ENCODE data around the gene EPHA10. TPM values are rescaled to one million over a fixed set of nuclear protein-coding genes. Genes with fewer than 3 reads are reported as not detected.

Gene EPHA10
- total RNA-seq, 2 experiments from 2014 or later, result not detected

- TF ChIP-seq CTCF (IDR thresholded peaks at IDR 0.05), result no peak
- H3K27me3 Mint-ChIP-seq, result no peaks in the 10 kb centered on the region
- no peaks in the 10 kb centered on the region for H3K36me3 Mint-ChIP-seq (ENCODE audit: low read depth)
- DNase-seq, result peak in 1 of 14 experiments; percentile 48
- POLR2A ChIA-PET, result interaction anchor here (0.6 kb wide), 1 partner anchor 595 kb away, joined by 3 read pairs; no protein-coding TSS in a partner anchor
- H3K4me3 Mint-ChIP-seq, result no peak overlapping the region
- Histone ChIP-seq H3K4me1 (ENCODE audit: insufficient read depth, low read length) (no peaks in the 10 kb centered on the region), H3K4me3 (ENCODE audit: low read length) (no peak overlapping the region), H3K27ac (ENCODE audit: low read depth in 1 of 2, low read length in 2 of 2) (no peak overlapping the region), H3K9me3 (ENCODE audit: control insufficient read depth in 1 of 2, insufficient read depth in 1 of 2, low read length in 2 of 2) (no peaks in the 10 kb centered on the region), H3K36me3 (ENCODE audit: insufficient read depth, low read length) (no peaks in the 10 kb centered on the region), H3K27me3 (ENCODE audit: control insufficient read depth in 1 of 2, insufficient read depth in 2 of 2, low read length in 2 of 2) (no peaks in the 10 kb centered on the region)
- H3K27ac Mint-ChIP-seq, result no peak overlapping the region
- CTCF ChIA-PET, result no interaction called here
- H3K4me1 Mint-ChIP-seq (ENCODE audit: low read depth), result no peaks in the 10 kb centered on the region
- intact Hi-C loops (cut with DNase I, micrococcal nuclease), result loop anchor here (10.0 kb wide), 2 partner anchors 316 to 1136 kb away; partner anchors contain the start of gene UTP11 (in 1 of the 2)
- no peak for ATAC-seq (ENCODE audit: poor library complexity)
- H3K9me3 Mint-ChIP-seq, result no peaks in the 10 kb centered on the region
Observed at GRCh38 chr1:37699147-37699546, 65.8 kb downstream of the EPHA10 start.

- Mint-ChIP-seq H3K9me3 (no peaks in the 10 kb centered on the region), H3K4me1 (ENCODE audit: low read depth) (no peaks in the 10 kb centered on the region), H3K27me3 (no peaks in the 10 kb centered on the region), H3K36me3 (ENCODE audit: low read depth) (no peaks in the 10 kb centered on the region), H3K27ac (no peak overlapping the region), H3K4me3 (no peak overlapping the region)
- DNase-seq, result no peak
- Histone ChIP-seq H3K9me3 (ENCODE audit: control insufficient read depth in 1 of 2, insufficient read depth in 1 of 2, low read length in 2 of 2) (no peaks in the 10 kb centered on the region), H3K4me1 (ENCODE audit: insufficient read depth, low read length) (peaks cover 3% of the 10 kb centered on the region), H3K27ac (ENCODE audit: low read depth in 1 of 2, low read length in 2 of 2) (no peak overlapping the region), H3K36me3 (ENCODE audit: insufficient read depth, low read length) (no peaks in the 10 kb centered on the region), H3K4me3 (ENCODE audit: low read length) (no peak overlapping the region), H3K27me3 (ENCODE audit: control insufficient read depth in 1 of 2, insufficient read depth in 2 of 2, low read length in 2 of 2) (no peaks in the 10 kb centered on the region)
- ChIA-PET CTCF (no interaction called here), POLR2A (no interaction called here)
- no peak for TF ChIP-seq CTCF (IDR thresholded peaks at IDR 0.05)
- ATAC-seq (ENCODE audit: poor library complexity), result no peak
- intact Hi-C loops (cut with DNase I, micrococcal nuclease), result loop anchor here (10.0 kb wide), 2 partner anchors 317 to 1137 kb away; partner anchors contain the start of gene UTP11 (in 1 of the 2)
Observed at GRCh38 chr1:37697737-37698136, 67.2 kb downstream of the EPHA10 start.

GRCh38 chr1:37697090-37697489 is 67.8 kb downstream of the EPHA10 start:
- H3K27me3 ChIP-seq (ENCODE audit: control insufficient read depth in 1 of 2, insufficient read depth in 2 of 2, low read length in 2 of 2), result no peaks in the 10 kb centered on the region
- peaks cover 6% of the 10 kb centered on the region for H3K4me1 ChIP-seq (ENCODE audit: insufficient read depth, low read length)
- Mint-ChIP-seq H3K4me1 (ENCODE audit: low read depth) (peaks cover 4% of the 10 kb centered on the region), H3K4me3 (no peak overlapping the region), H3K36me3 (ENCODE audit: low read depth) (no peaks in the 10 kb centered on the region), H3K27me3 (no peaks in the 10 kb centered on the region), H3K9me3 (no peaks in the 10 kb centered on the region), H3K27ac (no peak overlapping the region)
- no peak overlapping the region for H3K27ac ChIP-seq (ENCODE audit: low read depth in 1 of 2, low read length in 2 of 2)
- H3K4me3 ChIP-seq (ENCODE audit: low read length), result no peak overlapping the region
- no peak for ATAC-seq (ENCODE audit: poor library complexity)
- no peaks in the 10 kb centered on the region for H3K36me3 ChIP-seq (ENCODE audit: insufficient read depth, low read length)
- no peak for TF ChIP-seq CTCF (IDR thresholded peaks at IDR 0.05)
- no peak for DNase-seq
- no peaks in the 10 kb centered on the region for H3K9me3 ChIP-seq (ENCODE audit: control insufficient read depth in 1 of 2, insufficient read depth in 1 of 2, low read length in 2 of 2)
- intact Hi-C loops (cut with DNase I, micrococcal nuclease), result loop anchor here (10.0 kb wide), 2 partner anchors 318 to 1138 kb away; partner anchors contain the start of gene UTP11 (in 1 of the 2)
- CTCF ChIA-PET, result no interaction called here
- POLR2A ChIA-PET, result no interaction called here
